ENCODE results near the gene FLYWCH1.

FLYWCH1 gene

DNA sequence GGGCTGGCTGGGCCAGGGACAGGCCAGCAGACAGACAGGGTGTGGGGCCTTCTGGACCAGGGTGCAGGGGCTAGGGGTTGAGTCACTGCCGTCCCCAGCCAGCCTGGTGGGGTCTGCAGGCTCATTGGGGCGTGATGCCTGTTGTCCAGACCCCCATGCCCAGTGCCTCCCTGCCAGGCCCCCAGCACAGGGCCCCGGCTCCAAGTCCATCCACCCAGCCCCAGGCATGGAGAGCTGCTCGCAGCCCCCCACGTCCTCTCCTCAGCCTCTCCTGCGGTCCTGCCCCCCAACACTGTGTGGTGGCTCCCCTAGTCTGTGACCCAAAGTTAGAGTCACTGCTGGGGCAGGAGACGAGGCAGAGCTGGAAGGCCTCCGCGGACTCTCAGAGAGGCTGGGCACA, 75.6 kb downstream of the FLYWCH1 start:
- no peak for DNase-seq

DNA sequence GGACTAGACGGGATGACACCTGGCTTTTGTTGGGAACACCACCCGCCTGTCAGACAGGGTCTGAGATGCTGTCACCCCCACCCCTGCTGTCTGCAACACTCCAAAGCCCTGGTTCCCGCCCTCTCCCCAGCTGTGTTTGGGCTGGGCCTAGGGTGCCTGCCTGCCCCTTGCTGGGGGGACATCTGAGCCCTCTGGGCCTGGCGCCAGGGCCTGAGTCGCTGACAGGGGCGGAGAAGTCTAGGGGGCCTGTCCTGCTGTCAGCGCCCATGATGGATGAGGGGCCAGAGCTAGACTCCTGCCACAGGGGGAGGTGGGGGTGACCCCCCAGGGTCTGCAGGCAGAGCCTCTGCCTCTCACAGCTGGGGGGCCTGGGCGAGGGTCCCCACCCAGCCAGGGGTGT, 76.1 kb downstream of the FLYWCH1 start:
- DNase-seq = no peak

DNA sequence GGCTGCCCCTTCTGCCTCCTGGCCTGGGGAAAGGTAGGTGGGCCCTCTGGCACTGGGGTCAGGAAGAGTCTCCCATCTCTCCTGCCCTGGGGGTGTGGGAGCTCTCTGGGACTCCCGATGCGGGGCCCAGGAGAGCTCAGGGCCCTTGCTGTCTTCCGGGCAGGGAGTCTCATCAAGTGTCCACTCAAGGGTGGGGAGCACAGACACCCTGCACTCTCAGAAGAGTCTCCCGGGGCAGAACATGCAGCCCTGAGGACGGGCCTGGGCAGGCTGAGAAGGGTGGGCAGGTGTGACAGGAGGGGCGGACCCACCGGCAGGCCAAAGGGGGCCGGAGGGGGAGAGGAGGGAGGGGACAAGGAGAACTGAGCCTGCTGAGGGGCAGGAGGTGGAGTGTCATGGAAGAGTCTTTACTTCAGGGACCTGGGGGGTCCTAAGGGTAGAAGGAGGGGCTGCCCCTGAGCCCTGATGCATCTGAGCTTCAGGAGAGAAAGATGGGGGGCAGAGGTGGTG, 76.9 kb downstream of the FLYWCH1 start:
- no peak for DNase-seq

DNA sequence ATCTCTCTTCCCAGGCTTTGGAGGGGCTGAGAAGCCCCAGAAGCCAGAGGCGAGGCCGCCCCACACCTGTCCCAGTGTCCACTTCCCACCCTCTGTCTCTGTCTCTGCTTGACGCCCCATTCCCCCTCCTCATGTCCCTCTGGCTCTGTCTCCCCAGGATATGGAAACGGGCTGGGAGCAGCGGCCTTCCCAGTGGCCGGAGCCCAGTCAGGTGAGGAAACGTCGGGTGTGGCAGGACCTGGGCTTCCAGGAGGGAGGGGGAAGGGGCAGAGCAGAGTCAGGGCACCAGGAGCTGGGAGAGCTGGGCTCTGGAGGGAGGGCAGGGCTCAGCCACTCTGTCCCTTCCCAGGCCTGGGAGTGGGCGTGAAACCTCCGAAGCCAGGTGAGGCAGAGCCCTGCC, 79.2 kb downstream of the FLYWCH1 start:
- DNase-seq = no peak

DNA sequence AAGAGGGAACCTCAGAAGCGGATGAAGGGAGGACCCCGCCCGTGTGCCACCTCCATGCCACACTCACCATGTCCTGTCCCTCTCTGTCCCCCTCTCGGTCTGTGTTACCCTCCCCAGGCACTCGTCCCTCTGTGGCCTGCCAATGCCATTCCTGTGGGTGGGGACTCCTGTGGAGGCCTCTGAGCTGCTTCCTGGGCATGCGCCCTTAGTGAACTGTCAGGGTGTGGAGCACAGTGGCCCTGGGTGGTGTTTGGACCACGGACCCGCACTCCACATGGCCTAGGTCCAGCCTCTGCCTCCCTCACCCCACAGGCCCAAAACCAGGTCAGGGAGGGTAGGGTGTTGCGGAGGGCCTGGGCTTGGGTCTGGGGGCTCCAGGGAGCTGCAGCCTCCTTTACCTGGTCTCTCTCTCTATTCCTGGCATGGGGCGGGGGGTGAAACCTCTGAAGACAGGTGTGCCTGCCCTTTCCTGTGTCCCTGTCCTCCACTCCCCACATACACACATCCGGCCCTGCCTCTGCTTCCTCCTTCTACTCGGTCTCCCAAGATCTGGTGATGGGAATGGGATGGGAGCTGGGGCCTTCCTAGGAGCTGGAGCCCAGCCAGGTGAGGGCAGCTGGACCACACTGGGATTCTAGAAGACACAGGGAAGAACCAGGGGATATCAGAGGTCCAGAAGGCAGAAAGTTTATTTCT, 80.0 kb downstream of the FLYWCH1 start:
- no peak for DNase-seq

DNA sequence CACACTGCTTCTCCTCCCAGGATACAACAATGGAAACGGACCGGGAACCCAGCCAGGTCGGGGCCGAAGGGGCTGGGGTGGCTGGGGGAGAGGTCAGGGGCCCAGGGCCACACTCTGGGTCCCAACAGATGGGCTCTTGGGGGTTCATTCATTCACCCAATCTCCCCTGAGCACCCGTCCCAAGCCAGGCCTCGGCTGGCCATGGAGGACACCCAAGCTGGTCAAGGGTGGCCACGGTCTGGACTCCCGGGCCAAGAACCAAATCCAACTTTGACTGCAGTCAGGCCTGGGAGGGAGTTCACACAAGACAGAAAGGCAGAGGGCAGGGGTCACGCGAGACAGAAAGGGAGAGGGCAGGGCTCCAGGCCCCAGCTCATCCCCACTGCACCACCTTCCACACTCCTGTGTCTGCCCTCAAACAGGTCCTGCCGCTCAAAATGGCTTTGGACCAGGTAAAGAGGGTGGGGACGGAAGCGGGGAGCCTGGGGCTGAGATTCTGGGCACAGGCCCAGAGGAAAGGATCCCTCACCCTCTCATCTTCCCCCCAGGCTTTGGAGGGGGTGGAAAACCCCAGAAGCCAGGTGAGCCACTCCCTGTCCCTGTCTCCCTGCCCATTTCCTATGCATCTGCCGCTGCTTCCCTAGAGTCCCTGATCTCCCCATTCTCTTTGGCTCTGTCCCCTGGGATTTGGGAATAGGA, 80.8 kb downstream of the FLYWCH1 start:
- no peak for DNase-seq

DNA sequence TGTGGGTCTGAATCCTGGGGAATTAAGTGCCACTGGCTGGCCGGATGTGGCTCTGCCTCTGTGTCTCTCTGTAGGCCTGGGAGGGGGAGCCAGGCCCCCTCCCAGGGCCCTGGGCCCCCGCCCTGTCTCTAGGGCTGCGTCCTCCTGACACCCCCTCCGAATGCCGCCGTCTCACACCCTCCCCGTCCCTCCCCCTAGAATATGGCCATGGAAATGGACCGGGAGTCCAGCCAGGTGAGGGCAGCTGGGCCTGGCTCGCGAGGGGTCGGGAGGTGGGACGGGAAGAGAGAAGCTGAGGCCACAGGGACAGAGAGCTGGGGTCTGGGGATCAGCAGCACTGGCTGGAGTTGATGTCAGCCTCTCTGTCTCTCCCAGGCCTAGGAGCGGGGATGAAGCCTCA, 84.6 kb downstream of the FLYWCH1 start:
- no peak for DNase-seq

DNA sequence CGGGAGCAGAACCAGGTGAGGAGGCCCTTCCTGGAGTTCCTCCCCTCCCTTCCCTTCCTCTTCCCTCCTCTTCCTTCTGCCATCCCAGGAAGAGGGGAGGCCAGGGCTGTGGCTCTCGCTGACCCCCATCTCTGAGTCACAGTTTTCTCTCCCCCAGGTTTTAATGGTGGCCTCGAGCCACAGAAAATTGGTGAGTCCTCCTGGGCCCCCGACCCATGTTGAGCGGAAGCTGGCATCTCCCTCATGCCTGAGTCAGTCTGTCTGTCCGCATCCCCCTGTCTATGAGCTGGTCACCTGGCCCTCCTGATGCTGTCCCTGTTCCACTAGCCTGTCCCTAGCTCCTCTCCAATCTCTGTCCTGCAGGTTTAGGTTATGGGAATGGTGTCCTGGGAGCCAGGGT, 88.2 kb downstream of the FLYWCH1 start:
- DNase-seq = no peak

DNA sequence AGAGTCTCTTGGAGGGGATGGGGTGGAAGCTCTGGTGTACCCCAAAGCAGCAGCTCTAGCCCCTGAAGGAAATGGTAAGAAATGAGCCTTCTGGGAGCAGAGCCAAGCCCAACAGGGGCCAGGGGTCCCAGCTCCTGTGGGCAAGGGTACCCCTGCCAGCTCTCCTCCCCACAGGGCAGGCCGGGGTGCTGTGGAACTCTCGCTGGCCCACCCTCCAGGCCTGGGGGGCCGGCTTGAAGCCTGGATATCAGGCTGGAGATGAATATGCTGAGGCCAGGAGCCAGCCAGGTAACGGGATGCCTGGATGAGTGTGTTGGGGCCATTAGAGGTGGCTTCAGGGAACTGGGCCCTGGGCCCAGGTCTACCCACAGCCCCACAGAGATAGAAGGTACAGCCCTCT, 88.8 kb downstream of the FLYWCH1 start:
- DNase-seq = no peak

Measured in activated CD4-positive, alpha-beta T cell treated with anti-CD3 and anti-CD28 coated beads for 1 hour (primary cell).